ENCODE data around the gene DHX57. TPM values are rescaled to one million over a fixed set of nuclear protein-coding genes. Genes with fewer than 3 reads are reported as not detected.
A peak's percentile ranks its signal among the peaks of the same experiment; 100 is the strongest.
"Not testable (repeated sequence)": the region's sequence is repeated elsewhere in the genome, so short reads cannot be mapped to it uniquely, and the experiment has no call there.

DHX57 gene
- total RNA-seq, 1 experiment from 2014 or later = 25.5 TPM

DNA sequence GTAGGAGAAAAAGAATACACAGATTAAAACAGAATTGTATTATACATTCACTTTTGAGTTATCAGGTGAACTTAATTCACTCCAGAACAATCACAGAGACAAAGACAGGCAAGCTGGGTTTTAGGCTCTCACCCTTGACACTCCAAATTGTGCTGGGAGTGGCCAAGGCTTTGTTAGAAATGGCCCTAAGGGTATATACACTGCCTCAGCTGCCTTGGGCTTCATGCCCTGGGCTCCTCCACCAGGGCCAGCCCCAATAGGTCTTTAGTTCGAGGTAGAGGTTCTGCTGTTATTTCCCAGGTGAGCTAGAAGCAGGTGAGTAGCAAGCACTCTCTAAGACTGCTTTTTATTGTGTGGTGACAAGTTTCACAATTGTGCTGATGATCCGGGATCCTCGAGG lies 77.8 kb downstream of the DHX57 start:
- DNase-seq (ENCODE audit: low spot score) = no peak

DNA sequence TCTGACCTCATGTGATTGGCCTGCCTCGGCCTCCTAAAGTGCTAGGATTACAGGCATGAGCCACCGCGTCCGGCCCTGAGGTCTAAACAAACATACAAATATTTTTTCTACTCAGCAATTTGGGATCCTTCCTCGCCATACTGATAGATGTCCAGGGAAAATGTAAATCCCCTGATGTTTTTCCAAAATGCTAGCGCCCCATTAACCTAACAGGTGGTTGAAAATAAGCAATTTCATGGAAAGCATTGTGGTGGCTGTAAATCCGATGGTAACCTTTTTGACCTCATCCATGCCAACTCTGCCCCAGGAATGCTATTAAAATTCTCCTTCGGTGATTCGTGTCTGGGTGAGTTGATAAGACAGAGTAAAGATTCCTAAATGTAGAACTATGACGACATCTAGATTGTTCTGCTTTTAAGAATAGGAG lies 78.5 kb downstream of the DHX57 start:
- DNase-seq (ENCODE audit: low spot score) = peak; percentile 97

DNA sequence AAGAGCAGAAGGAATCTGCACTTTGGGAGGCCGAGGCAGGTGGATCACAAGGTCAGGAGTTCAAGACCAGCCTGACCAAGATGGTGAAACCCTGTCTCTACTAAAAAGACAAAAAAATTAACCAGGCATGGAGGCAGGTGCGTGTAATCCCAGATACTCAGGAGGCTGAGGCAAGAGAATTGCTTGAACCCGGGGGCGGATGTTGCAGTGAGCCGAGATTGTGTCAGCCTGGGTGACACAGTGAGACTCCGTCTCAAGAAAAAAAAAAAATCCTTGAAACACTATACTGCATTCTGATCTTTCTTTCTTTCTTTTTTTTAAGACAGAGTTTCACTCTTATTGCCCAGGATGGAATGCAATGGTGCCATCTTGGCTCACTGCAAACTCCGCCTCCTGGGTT lies 80.7 kb downstream of the DHX57 start:
- not testable (repeated sequence) for DNase-seq (ENCODE audit: low spot score)

DNA sequence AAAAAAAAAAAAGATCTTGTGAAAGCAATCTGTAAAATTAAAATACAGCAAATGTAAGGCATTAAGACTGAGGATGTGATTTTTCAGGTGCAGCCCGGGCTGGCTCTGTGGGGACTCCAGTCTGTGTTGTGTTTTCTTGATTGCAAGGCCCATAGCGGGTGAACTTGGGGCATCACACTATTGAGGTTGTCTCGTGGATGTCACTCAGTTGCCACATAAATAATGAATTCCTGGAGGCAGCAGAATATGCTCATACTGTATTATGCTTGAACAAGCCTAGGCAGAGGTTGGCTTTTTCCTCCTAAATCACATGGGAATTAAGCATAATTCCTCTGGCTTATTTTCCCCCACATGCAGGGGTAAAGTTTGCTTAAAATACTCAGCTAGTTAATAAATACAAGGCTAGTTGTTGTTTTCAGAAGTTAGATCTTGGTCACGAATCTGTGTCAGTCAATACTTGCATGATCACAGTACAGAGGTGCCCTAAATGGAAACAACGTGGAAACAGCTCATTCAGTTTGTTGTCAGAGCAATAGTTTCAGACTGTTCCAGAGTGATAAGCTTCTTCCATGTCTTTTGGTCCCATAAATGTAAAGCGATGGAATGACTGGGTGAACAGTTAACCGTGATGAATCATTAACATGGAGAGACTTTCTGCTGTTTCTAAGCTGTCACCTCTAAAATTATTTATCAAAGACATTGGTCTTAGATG lies 81.3 kb downstream of the DHX57 start:
- DNase-seq (ENCODE audit: low spot score) = no peak

DNA sequence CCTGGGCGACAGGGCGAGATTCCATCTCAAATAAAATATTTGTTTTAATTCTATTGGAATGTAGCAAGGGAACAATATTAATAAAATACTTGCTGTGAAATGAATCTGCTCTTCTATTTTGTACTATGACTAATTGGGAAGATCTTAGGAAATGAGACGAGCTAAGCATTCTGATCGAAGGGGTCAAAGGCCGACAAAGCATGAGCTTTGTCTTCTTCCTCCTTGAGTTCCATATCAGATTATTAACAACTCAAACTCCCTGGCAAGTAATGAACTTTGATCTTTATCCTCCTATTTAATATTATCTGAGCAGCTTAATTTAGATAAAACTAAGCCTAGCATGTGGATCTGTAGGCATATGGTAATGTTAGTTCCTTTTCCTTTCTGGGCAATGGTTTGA lies 82.2 kb downstream of the DHX57 start:
- no peak for DNase-seq (ENCODE audit: low spot score)

DNA sequence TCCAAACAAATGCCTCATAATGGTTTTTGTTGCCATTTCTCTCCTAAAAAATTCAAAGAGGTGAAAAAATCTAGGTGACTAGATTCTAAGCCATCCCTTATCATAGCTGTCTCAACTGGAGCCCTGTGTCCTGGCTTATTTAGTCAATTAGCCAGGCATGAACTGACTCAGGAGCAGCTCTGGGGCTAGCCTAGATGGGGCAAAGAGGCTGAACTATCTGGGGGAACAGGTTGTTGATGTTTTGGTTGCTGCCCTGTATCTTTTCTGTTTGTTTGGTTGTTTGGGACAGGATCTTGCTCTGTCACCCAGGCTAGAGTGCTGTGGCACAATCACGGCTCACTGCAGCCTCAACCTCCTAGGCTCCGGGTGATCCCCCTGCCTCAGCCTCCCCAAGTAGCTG lies 83.0 kb downstream of the DHX57 start:
- DNase-seq (ENCODE audit: low spot score) = no peak

DNA sequence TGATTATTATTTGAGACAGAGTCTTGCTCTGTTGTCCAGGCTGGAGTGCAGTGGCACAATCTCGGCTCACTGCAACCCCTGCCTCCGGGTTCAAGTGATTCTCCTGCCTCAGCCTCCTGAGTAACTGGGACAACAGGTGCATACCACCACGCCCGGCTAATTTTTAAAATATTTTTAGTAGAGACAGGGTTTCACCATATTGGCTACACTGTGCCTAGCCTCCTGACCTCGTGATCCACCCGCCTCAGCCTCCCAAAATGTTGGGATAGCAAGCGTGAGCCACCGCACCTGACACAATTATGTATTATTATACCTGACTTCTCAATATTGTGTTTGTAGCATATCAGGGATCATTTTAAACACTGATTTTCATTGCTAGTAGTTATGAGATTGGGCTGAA lies 83.4 kb downstream of the DHX57 start:
- DNase-seq (ENCODE audit: low spot score) = not testable (repeated sequence)

DNA sequence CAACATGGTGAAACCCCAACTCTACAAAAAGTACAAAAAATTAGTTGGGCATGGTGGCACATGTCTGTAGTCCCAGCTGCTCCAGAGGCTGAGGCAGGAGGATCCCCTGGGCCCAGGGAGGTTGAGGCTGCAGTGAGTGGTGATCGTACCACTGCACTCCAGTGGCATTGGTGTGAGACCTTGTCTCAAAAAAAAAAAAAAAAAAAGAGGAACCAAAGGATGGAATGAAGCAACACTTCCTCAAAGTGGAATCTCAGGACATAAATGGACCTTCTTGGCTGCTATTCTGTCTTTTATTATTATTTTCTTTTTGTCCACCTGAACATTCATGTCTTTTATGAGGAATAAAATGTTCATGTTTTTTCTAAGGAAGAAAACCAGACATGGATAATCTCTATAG lies 84.0 kb downstream of the DHX57 start:
- no peak for DNase-seq (ENCODE audit: low spot score)

DNA sequence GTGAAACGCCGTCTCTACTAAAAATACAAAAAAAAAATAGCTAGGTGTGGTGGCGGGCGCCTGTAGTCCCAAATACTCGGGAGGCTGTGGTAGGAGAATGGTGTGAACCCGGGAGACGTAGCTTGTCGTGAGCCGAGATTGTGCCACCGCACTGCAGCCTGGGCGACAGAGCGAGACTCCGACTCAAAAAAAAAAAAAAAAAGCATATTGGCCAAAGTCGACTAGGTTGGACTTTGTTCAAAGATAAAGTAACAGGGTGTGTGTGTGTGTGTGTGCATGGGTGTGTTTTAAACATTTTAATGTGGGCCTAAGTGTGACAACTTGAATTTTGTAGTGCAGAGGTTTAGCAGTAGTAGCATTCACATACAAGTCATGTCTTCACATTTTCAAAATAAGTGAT lies 86.0 kb downstream of the DHX57 start:
- no peak for DNase-seq (ENCODE audit: low spot score)

DNA sequence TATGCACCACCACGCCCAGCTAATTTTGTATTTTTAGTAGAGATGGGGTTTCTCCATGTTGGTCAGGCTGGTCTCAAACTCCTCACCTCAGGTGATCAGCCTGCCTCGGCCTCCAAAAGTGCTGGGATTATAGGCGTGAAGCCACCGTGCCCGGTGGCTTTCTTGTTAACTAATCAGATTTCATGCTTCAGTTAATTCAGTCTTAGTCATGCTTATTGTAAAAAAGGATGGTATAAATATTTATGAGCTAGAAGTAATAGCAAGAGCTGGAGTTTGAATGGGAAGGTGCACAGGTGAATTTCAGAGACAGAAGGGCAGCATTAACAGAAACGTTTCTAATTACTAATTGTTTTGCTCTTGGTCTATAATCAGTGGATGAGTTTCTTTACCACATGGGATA lies 87.4 kb downstream of the DHX57 start:
- no peak for DNase-seq (ENCODE audit: low spot score)

DNA sequence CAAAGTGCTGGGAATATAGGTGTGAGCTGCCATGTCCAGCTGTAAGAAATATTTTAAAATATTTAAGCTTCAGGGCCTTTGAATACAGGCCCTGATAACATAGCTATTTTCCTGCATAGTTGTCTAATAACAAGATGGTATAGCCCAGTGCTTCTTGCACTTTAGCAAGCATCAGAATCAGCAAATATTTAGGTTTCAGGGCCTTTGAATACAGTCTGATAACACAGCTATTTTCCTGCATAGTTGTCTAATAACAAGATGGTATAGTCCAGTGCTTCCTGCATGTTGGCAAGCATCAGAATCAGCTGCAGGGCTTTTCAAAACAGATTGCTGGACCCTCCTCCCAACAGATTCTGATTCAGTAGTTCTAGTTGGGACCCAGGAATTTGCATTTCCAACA lies 92.1 kb downstream of the DHX57 start:
- no peak for DNase-seq (ENCODE audit: low spot score)

DNA sequence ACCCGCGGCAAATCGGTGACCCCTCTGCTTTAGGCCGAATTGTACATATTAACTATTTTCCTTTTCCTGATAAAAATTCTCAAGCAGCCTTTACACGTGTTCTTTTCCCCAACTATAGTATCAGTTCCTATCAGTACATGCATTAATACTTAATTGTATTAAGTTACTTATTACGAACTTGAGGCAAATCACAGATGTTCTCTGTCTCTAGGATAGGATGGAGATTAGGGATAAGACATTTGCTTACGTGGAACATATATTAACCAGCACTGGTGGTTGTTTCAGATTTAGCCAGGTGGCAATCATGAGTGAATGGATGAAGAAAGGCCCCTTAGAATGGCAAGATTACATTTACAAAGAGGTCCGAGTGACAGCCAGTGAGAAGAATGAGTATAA lies 97.0 kb downstream of the DHX57 start:
- DNase-seq (ENCODE audit: low spot score) = no peak

DNA sequence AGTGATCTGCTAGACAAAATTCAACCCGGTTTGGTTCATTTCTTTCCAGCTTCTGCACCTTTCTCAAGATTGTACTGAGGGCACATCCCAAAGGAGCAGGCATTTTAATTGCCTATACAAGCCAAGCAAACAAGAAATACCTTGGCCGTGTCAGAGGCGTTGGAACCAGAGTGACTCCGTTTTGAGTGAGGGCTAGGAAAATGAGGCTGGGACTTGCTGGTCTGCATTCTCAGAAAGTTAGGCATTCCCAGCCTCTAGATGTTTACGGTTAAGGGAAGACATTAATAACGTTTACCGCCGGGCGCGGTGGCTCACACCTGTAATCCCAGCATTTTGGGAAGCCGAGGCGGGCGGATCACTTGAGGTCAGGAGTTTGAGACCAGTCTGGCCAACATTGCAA lies 99.2 kb downstream of the DHX57 start:
- no peak for DNase-seq (ENCODE audit: low spot score)

DNA sequence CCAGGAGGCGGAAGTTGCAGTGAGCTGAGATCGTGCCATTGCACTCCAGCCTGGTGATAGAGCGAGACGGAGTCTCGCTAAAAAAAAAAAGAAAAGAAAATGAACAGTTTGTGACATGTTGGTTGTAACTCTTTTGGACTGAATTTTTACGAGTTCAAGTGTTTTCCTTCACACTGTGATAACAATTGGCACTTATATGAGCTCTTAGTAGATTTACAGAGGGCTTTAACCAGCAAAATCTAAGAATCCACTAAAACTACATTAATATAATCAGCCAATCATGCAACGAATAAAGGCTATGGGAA lies 99.9 kb downstream of the DHX57 start:
- no peak for DNase-seq (ENCODE audit: low spot score)

DNA sequence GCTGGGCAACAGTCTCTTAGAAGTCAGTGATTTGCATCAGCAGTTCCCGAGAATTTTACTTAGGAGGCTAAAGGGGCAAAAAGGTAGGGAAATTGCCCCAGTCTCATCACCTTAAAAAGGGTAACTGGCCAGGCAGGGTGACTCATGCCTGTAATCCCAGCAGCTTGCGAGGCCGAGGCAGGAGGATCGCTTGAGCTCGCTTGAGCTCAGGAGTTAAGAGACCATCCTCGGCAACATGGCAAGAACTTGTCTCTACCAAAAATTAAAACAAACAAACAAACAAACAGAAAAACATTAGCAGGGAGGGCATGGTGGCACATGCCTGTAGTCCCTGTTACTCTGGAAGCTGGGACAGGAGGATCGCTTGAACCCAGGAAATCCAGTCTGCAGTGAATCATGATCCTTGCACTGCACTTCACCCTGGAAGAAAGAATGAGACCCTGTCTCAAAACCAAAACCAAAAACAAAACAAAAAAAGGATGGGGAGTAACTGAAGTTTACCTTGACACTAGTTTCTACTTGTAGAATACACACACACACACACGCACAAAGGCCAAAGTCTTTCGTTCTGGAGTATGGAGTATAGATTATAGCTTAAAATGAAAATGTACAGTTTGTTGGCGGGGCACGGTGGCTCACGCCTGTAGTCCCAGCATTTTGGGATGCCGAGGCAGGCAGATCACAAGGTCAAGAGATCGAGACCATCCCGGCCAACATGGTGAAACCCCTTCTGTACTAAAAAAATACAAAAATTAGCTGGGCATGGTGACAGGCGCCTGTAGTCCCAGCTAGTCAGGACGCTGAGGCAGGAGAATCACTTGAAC lies 100.4 kb downstream of the DHX57 start:
- DNase-seq (ENCODE audit: low spot score) = no peak

DNA sequence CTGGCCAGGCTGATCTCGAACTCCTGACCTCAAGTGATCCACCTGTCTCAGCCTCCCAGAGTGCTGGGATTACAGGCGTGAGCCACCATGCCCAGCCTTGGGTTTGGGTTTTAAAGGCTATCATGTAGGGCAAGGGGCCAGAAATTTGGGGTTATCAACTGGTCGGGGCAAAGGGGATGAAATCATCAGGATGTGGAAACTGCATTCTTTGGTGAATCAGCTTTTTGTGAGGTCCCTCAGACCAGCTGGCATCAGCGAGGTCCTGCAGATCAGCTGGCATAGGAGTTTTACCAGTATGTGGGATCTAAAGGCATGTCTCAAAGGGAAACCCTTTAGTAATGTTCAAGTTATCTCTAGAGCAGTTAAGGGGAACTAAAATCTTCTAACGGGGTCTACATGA lies 104.1 kb downstream of the DHX57 start:
- DNase-seq (ENCODE audit: low spot score) = peak; percentile 93

DNA sequence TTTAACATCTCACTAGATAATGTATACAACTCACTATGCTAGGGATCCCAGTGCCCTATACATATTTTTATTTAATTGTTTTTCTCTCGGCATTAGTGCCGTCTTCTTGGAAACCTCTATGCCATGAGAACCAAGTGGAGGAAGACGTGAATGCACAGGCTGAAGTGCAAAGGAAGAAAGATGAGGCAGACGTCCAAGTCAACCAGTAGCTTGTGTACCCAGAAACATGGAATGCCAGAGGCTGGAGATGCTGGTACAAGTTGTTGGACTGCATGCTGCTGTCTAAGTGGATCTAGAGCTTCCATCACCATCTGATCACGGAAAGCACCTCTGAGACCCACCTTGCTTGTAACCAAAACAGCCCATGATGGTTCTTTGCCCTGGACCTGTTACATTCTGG lies 110.2 kb downstream of the DHX57 start:
- peak; percentile 44 for DNase-seq (ENCODE audit: low spot score)

DNA sequence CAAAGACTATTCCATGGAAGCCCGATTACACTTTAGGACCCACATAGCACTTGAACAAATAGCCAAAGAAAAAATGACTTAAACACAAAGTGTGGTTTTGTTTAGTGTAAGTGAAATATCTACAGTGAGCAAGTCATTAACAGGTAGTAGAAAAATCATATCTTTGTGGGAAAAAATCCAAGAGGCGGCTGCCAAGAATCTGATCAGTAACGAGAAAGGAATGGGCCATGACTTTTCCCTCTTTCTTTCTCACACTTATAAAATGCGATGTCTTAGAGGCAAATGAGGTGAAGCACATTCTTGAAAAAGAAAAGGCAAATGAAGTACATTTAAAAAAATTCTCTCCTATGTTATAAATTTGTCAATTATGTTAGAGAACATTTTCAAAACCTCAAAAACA lies 110.6 kb downstream of the DHX57 start:
- peak; percentile 93 for DNase-seq (ENCODE audit: low spot score)

DNA sequence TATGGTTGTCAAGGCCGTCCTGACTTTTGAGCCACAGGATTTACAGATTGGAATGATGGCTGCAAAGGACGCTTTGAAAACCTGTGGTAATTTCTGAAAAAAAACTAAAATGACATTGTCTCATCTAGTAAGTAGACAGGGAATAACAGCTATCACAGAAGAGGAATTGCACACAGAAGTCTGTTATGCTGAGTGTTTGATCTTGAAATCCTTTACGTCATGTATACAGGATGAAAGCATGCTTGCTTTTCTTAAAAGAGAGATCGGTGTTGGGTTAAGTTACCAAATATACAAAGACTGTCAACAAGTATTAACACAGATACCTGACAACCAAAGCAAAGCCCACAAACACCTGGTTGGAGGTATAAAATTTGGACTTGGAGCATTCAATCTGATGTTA lies 112.0 kb downstream of the DHX57 start:
- DNase-seq (ENCODE audit: low spot score) = no peak

DNA sequence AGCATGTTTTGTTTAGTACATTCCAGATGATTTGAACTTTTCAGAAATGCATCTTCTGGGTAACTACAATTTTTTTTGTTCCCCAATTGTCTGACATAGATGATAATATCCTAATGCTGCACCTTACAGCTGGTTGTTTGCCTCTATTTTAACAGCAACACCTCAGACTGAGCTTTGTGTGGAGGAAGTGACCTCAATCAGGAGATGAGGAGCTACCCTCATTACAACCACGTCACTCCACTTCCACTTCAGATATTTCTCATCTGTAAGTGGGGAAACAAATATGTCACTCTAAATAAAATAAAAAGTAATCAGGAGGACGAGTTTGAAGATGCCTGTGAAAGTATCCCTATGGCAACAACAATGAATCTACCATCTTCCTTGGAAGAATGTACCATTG lies 112.5 kb downstream of the DHX57 start:
- DNase-seq (ENCODE audit: low spot score) = no peak

DNA sequence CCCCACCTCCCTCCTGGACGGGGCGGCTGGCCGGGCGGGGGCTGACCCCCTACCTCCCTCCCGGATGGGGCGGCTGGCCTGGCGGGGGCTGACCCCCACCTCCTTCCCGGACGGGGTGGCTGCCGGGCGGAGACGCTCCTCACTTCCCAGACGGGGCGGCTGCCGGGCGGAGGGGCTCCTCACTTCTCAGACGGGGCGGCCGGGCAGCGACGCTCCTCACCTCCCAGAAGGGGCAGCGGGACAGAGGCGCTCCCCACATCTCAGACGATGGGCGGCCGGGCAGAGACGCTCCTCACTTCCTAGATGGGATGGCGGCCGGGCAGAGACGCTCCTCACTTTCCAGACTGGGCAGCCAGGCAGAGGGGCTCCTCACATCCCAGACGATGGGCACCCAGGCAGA lies 119.8 kb downstream of the DHX57 start:
- DNase-seq (ENCODE audit: low spot score) = not testable (repeated sequence)

DNA sequence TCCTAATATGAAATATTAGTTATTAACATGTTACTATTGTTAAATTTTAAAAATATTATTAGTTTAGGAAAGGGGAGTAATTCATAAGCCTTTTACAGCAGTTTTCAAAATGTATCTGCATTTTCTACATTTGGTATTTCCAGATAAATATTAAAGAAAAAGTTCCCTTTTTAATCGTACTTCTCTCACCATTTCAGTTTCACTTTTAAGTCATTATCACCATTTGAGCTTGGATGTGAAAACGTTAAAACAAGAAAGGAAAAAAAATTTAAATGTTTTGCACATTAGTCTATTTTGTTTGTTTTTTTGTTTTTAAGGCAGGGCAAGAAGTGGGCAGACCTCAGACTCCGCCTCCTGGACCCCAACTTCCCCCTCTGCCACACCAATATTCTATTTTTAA lies 121.2 kb downstream of the DHX57 start:
- no peak for DNase-seq (ENCODE audit: low spot score)

DNA sequence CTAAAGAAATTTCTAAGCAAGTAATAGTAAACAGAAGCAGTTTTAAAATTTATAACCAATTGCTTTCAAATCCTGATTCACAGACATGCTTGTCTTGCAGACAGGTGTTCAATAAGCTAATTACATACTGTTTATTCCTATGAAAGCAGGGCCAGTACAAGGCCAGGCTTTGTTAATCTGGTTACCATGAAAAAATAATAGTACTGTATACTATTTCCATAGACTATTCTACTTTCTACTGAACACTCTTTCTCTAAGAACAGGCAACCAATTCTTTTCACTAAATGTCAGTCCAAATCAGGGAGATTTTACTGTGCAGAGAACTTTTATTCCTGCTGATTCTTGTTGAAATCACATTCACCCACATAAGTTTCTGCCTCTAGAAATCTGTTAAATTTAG lies 121.7 kb downstream of the DHX57 start:
- no peak for DNase-seq (ENCODE audit: low spot score)
